ENCODE data around the gene UBL3. TPM values are rescaled to one million over a fixed set of nuclear protein-coding genes. Genes with fewer than 3 reads are reported as not detected.

The UBL3 gene
- 26.9 TPM for polyA plus RNA-seq (ENCODE audit: insufficient read length)

GRCh38 chr13:29850213-29850898 is at the start of gene UBL3:
Gene UBL3 (minus strand): TSS chr13:29850617. CDS start chr13:29849538, 1,079 bp downstream.
- DNase-seq = peak; percentile 98

GRCh38 chr13:29897102-29897501 is 46.7 kb upstream of the UBL3 start:
- no peak for DNase-seq

- no peak for DNase-seq
Measured at GRCh38 chr13:29893438-29893837, 43.0 kb upstream of the UBL3 start.

GRCh38 chr13:29892151-29892550 is 41.7 kb upstream of the UBL3 start:
- DNase-seq = no peak

DNA sequence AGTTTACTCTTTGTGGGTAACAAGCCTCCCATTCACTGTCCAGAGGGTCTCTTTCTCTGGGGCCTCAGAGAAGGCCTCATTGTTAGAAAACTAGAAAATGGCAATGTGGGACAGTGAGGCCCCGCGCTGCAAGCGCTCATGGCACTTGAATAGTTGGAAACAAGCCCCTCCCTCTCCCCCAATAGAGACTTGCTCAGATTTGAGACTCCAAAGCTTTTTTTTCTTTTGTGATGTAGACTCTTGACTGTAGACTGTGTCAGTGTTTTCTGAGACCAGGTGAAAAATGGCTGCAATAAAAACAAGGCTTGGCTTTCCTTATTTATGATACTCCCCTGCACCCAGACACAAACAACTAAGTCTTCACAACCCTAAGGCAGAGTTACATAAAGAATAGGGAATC is 38.7 kb upstream of the UBL3 start:
- DNase-seq = no peak

DNA sequence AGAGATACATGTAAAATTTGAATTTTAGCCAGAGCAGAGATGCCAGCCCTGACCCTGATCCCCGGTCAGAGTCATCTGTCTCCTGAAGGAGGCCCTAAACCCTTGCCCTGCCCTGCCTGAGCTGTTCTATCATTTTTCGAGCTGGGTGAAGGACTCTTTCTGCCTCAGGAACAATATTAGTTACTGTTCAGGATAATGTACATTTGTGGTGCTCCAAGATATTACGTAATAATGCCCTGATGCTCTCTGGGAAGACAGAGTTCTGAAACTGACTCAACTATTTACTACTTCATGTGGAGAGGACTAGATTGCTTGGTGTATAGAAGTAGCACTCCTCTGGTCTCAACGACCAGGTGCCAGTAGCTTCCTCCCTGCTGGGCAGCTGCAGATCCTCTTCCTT is 37.9 kb upstream of the UBL3 start:
- DNase-seq = no peak

DNA sequence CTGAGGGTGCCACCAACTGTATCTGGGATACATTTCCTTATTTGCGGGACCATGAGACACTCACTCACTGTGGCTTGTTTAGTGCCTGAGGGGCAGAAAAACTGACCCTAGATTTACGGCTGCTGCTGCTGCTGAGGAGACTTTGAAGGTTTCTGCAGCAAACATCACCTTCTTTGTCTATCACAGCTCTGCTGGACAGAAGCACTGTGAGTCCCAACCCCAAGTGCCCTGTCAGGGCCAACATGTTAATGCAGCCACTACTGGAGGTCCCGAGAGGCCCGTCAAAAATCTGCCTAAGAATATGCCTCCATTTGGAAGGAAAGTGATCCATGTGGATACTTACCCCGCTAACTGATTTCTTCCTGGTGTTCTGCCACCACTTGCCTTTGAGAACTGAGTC is 37.3 kb upstream of the UBL3 start:
- DNase-seq = no peak

DNA sequence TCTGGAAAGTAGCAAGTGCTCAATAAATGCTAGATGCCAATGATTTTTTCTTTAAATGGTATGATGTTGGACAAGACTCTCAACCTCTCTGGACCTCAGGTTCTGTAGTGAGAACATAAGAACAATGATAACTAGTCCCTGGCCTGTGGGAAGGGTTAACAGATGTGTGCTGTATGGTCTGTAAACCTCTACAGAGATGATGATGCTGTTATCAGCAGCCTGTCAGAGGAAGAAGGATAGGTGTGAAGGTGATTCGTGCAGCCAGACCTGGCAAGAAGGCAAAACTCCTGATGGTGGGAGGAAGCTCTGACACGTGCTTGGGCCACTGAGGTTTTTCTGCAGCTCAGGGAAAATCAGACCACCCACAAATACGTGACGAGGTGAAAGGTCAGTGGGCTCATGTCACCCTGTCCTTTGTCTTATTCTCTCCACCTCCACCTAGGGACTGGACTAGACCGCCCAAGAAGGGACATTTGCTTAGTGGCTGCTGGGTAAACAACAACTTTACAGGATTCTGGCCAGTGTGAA is 36.7 kb upstream of the UBL3 start:
- no peak for DNase-seq

- no peak for DNase-seq
Measured at GRCh38 chr13:29886446-29886845, 36.0 kb upstream of the UBL3 start.

- DNase-seq = no peak
Measured at GRCh38 chr13:29885989-29886388, 35.6 kb upstream of the UBL3 start.

DNA sequence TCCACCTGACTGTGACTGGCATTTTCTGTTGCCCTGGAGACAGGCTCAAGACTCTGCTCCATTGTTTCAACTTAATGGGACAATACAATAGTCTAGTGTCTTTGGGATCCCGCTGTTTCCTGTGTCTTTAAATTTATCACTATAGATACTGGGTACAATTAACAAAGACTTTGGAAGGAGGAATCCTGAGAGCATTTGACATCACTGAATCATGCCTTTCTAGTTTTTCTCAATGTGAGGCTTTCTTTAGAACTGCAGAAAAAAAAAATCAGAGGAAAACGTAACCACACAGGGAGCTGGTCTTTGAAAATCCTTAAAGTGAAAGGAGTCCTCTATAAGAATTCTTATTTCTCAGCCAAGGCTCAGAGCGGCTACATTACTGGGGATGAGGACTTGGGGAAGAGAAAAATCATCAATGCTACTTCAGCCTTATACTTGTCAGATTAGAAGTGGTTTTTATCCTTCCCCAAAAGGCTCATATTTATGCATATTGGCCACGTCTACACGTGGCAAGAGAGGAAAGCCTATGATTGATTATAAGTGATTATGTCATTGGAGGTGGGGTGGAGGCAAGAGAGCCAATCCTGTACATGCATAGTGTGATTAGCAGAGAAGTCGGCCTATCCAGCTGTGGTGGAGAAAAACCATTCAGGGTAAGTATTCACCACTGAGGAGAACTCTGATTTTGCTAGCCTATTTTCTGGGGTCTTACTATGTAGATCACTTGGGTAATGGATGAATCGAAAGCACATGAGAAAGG is 34.4 kb upstream of the UBL3 start:
- no peak for DNase-seq

GRCh38 chr13:29883941-29884518 is 33.6 kb upstream of the UBL3 start:
- DNase-seq = no peak

- DNase-seq = no peak
Measured at GRCh38 chr13:29882076-29882475, 31.7 kb upstream of the UBL3 start.

GRCh38 chr13:29878101-29878500 is 27.7 kb upstream of the UBL3 start:
- DNase-seq = no peak

DNA sequence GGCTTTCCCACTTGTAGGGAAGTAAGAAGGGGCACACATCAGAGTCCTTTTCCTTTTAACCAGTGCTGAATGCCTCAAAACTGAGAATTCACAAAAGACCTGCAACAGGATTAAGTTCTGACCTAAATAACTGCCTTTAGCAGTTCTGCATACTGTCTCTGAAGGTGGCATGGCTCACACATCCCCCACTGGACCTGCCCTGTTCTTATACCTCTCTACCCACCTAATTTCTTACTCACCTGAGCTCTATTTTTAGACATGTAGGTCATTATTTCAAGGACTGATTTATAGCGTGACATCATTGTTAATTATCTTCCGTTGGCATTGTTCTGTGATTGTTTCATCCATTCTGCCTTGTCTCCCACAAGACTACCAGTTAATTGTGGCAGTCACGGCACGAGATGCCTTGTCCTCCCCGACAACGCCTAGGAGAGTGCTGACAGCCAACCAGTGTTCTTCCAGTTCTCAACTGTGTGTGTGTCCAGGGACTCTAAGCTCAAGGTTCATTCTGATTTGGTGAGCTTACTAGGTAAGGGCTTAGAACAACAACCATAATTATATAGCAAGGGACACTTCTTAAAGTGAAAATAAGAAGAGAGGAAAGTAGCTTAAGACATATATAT is 27.1 kb upstream of the UBL3 start:
- DNase-seq = no peak

- no peak for DNase-seq
Measured at GRCh38 chr13:29875646-29876045, 25.2 kb upstream of the UBL3 start.

DNA sequence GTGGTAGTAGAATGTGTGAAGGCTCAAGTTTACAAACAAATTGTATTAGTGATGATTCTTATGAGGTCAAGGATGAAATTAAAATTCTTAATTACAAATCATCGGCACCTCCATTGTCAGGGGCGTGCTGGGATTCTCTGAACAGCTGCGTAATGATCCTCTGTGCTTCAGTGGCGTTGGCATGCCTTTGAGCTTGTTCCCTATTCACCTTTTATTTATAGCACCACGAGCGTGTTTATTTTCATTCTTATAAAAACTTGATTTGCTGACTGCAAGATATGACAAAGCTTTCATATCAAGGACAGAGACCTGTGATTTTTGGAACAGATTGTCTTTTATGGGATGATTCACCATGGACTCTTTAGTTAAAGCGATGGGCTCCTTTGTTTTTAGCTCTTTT is 18.2 kb upstream of the UBL3 start:
- DNase-seq = no peak

- DNase-seq = no peak
Measured at GRCh38 chr13:29865934-29866333, 15.5 kb upstream of the UBL3 start.

GRCh38 chr13:29861694-29862110 is 11.3 kb upstream of the UBL3 start:
- DNase-seq = no peak

DNA sequence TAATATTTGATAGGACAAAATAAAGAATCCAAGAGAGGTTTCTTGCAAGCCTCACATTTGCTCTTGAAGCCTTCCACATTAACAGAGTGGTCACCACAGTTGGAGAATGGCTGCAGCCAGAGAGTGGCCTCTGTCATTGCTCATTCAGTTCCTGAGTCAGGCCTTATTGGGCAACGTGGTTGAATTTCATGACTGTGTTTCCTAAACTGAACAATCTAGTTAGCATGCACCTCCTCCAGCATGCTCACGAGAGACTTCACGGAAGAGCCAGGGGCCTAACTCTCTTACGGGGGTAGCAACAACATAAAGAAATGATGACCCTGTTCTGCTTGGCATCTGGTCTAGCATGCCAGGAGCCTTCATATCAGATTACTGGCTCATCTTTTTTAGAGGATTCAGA is 9.6 kb upstream of the UBL3 start:
- DNase-seq = no peak

- DNase-seq = no peak
Measured at GRCh38 chr13:29858667-29859066, 8.2 kb upstream of the UBL3 start.

DNA sequence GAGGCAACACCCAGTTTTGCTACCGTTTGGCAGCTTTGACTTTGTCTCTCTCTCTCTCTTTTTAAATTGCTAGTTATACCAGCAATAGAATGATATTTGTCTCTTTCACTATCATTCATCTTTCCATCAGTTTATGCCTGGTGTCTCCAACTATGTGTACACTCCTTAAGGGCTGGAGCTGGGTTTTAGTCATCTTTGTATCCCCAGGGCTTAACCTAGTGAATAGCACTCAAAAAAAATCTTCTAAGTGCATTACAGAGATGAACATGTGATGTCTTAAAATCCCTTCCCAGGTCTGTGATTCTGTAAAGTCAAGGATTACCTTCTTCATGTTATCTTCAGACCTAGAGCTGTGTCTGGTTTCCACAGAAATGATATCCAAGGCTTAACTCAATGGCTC is 7.8 kb upstream of the UBL3 start:
- DNase-seq = no peak

- DNase-seq = no peak
Measured at GRCh38 chr13:29857085-29857484, 6.7 kb upstream of the UBL3 start.

Data from hindlimb muscle (tissue), 1 donor.